NCI-H1417 (cell line): ENCODE results near the gene PRODH2.
A peak's percentile ranks its signal among the peaks of the same experiment; 100 is the strongest.
"Not testable (repeated sequence)": the region's sequence is repeated elsewhere in the genome, so short reads cannot be mapped to it uniquely, and the experiment has no call there.

ENCODE experiments used
- DNase-seq, 3 experiments: peaks; one replicate each; lab custom pipeline; 2025; lab: John Stamatoyannopoulos, UW

PRODH2 gene

DNA sequence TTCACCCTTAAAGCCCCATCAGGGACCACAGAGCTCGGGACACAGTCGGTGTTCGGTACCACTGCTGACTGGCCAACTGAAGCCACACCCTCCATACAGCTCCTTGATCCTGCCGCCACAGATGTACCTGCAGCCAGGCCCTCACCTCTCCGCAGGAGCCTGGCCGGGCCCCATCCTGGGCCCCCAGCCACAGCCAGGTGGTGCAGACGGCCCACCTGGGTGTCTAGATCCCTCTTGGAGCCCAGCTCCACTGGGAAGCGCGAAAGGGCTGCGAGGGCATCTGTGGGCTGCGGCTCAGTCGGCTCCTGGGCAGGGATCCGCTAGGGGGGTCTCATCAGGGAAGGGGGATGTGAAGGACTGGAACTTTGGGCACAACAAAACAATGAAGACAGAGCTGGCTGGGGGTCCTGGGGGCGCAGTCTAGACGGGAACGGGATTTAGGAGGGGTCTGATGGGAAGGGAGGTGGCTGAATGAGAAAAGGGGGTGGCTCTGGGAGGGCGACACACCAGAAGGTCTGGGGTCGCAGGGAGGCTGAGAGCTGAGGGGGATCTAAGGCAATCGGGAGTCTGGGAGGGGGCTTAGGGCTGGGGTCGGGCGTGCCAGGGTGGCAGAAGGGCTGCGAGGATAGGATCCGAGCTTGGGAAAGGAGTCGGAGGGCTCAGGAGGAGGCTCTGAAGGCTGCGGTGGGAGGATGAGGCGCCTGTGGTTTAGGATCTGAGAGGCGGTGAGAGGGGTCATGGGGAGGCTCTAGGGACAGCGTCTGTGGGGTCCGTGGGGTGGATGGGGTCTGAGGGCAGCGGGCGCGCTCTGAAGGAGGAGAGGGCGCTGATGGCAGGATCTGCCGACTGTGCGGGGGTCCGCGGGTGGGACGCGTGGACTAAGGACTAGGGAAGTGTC lies 15.8 kb downstream of the PRODH2 start:
- no peak for DNase-seq

GRCh38 chr19:35795564-35795963 lies 17.1 kb downstream of the PRODH2 start:
- DNase-seq, result not testable (repeated sequence)

DNA sequence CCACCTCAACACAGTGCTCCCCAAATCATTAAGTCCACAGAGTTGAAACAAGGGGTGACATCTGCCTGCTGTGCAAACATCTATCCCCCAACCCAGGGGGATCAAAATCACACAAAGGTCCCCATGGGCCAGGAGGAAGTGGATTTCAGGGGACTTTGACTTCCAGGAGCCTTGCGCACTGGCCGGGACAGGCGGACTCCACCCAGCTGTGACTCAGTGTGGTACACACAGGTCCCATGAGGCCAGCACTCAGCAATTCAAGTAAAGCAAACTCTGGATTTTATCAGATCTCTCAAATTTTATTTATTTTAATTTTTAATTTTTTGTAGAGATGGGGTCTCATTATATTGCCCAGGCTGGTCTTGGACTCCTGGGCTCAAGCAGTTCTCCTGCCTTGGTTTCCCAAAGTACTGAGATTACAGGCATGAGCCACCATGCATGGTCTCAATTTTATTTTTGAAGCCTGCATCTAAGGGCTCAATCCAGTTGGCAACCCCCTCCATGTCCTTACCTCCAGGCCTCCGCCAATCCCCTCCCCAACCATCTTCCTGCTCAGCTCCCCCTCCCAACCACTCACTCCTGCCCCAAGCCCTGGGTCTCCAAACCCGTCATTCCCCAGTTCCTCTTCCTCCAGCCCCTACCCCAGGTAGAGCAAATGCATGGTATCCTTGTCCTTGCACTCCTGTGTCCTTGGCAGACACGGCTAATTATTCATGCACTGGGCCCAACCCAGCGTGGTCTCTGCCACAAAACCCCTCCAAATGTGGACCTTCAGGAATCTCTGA lies 19.1 kb downstream of the PRODH2 start:
- no peak for DNase-seq

DNA sequence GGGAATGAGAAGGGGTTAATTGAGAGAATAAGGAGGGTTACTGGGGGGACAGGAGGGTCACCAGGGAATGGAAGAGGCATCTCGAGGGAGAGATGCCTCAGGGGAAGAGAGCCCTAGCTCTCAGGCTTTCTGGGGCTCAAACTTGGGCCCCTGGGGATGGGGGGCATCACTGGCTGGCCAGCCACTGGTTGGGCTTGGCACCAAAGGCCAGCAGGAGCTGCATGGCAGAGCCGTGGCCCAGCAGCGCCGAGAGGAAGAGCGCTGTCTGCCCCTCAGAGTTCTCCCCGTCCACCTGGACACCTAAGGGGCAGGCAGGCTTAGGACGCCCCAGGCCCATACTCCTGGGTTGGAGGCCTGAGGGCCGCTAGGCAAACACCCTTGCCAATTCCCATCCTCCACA lies 19.8 kb downstream of the PRODH2 start:
- no peak for DNase-seq

- no peak for DNase-seq
Observed at GRCh38 chr19:35792312-35792711, 20.3 kb downstream of the PRODH2 start.

DNA sequence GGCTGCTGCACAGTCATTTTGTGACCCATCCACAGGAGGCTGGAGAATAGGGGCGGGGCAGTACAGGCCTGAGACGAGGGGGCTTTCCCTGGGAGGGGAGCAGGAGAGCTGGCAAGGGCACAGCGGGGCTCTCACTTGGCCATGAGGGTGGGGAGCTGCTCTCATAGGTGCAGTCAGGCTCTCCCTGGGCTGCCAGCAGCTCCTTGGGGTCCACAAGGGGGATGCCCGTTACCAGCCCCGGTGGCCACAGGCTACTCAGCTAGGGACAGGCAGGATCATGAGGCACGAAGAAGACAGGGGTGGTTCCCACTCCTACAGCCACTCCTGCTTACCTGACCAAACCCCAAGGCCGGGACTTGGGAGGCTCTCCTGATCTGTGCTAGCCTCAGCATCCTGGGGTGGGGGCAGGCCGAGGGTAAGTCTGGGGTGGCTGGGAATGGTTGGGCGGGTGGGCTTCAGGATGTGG lies 20.8 kb downstream of the PRODH2 start:
- DNase-seq, result no peak

- peak in 2 of 3 experiments; percentile 37 to 56 for DNase-seq
Observed at GRCh38 chr19:35790981-35791813, 21.4 kb downstream of the PRODH2 start.

DNA sequence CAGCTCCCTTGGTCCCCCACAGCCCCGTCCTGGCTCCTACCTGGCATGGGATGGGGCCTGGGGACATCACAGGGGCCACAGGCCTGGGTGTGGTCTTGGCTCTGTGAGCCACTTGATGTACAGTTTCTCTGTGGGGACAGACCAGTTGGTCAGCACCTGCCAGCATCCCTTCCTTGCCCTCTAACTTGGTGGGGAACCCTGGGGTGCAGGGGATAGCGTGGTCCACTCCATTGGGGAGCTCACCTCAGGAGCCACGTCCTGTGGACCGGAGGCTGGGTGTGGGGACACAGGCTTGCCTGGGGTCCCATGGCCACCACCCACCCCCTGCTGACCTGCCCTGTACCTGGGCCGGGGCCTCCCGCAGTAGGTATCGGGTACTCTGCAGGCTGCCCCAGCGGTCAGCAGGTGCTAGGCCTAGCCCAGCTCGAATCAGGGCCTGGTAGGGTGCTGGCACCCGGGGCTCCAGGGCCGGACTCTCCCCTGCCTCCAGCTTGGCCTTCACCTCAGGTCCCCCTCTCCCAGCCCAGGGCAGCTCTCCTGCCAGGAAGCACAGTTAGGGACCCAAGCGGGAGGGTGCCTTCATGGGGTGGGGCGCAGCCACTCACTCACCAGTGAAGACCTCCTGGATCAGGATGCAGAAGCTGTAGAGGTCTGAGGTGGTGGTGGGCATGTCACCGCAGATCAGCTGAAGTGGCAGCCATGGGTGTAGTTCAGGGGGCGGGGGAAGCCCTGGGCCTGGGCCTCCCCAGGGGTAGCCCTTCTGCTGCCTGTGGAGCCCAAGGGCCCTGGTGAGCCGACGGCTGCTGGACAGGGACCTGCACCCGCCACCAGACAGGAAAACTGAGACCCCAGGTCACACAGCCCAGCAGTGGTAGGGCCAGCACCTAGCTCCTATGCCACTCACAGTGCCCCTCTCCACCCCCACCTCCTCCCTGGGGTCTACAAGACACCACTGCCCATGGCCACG lies 22.4 kb downstream of the PRODH2 start:
- DNase-seq, result no peak

DNA sequence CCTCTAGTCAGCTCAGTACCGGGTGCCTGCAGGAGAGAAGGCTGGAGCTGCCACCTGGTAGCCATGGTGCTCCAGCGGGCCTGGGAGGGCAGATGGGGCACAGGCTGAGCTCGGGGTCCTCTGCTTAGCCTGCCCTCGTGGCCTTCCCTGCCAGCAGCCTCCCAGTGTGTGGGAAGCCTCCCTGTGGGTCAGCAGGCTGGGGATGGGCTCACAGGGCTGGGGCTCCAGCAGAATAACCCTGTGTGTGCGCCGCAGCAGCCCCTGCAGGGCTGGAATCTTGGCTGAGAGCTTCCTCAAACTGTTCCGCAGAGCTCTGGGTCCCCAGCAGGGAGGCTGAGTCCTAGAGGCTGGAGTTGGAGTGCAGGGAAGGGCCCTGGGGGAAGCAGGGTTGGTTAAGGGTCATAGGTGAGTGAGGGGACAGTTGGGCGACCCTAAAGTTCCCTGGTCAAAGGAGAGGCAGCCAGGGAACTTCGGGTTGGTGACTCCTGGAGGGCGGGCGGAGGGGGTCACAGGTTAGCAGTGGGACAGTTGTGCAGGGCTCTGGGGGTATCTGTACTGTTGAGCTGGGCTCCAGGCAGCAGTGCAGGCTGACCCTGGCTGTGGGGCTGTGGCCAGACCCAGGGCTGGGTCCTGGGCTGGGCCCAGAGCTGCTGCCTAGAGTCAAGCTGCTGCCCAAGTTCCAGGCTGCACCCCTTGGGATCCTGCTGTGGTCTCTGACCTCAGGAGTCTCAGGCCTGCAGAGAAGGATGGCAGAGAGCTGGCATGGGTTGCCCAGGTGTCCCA lies 23.3 kb downstream of the PRODH2 start:
- DNase-seq, result no peak

GRCh38 chr19:35788205-35788960 lies 24.3 kb downstream of the PRODH2 start:
- no peak for DNase-seq

GRCh38 chr19:35787227-35787799 lies 25.3 kb downstream of the PRODH2 start:
- DNase-seq, result no peak

- no peak for DNase-seq
Observed at GRCh38 chr19:35786299-35787160, 26.1 kb downstream of the PRODH2 start.

DNA sequence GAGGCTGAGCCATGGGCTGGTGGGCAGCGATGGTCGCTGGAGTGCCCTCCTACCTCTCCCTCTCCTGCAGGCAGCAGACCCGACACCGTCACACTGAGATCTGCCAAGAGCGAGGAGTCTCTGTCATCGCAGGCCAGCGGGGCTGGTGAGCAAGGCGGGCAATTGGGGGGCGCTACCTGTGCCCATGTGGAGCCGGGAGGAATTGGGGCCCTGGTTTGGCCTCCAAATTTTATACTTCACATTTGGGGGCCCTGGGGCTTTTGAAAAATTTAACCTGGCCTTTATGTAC lies 27.4 kb downstream of the PRODH2 start:
- no peak for DNase-seq

DNA sequence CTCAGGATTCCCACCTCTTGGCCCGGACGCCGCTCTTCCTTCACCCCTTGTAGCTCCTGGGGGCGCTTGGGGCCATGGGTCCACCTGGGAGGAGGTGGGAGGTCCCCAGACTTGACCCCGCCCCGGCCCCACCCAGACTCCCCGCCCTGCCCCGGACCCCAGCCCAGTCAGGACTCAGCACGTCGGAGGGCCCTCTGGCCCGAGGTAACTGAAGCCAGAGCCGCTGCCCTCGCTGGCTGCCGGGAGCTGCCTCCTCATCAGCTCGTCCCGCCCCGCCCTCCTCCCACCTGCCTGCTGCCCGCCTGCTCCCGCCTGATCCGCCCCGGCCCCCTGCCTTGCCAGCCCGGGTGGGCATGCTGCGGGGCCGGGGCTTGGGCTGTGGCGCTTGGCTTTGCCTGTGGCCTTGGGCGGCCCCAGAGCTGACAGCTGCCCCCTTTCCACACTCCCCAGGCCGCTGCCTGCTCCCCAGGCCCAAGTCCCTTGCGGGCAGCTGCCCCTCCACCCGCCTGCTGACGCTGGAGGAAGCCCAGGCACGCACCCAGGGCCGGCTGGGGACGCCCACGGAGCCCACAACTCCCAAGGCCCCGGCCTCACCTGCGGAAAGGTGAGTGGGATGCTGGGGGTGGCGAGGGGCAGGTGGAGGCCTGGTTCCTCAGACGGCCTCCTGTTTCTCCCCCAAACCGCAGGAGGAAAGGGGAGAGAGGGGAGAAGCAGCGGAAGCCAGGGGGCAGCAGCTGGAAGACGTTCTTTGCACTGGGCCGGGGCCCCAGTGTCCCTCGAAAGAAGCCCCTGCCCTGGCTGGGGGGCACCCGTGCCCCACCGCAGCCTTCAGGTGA lies 27.9 kb downstream of the PRODH2 start:
- no peak for DNase-seq

DNA sequence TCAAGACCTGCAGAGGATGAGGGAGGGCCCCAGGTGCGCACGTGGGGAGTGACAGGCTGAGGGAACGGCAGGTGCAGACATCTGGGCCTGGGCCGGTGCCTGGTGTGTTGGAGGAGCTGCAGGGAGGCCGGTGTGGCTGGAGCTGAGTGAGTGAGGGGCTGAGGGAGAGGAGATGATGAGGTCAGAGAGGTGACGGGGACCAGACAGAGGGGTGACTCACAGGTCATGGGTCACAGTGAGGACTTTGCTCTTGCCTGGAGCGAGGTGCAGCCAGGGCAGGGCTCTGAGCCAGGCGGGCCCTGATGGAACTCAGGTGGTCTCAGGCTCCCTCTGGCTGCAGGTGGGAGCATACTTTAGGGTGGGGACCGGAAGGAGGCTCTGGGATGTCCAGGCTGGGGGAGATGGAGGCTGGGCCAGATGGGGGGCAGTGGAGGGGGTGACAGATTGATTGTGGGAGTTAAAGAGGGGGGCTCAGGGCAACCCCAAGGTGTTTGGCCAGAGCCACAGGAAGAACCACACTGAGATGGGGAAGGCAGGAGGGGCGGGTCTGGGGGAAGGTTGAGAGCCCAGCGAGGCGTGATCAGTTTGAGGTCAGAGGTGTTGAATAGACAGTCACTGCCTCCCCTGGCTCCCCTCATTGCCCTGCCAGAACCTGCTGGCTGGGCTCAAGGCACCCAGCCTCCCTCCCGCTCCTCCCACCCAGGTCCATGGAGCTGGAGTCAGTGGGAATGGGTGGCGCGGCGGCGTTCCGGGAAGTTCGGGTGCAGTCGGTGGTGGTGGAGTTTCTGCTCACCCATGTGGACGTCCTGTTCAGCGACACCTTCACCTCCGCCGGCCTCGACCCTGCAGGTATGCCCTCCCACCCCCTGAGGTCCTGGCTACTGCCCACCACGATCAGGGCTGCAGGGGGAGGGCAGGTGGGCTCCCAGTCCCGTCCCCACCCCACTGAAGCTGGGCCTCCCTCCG lies 28.9 kb downstream of the PRODH2 start:
- DNase-seq, result no peak

DNA sequence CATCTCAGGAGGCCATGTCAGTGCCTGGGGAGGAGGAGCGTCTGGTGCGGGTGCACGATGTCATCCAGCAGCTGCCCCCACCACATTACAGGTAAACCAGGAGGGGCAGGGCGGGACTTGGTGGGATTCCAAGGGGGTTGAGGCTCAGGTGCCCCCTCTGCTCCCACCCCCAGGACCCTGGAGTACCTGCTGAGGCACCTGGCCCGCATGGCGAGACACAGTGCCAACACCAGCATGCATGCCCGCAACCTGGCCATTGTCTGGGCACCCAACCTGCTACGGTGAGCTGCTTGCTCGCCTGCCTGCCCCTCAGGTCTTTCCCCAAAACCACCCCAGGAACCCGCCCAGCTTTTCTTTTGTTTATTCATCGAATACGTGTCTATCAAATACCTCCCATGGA lies 30.1 kb downstream of the PRODH2 start:
- no peak for DNase-seq
